Forelimb muscle (tissue), 1 donor: ENCODE results near the gene PPIL4. TPM values are rescaled to one million over a fixed set of nuclear protein-coding genes. Genes with fewer than 3 reads are reported as not detected.
"Not testable (repeated sequence)": the region's sequence is repeated elsewhere in the genome, so short reads cannot be mapped to it uniquely, and the experiment has no call there.

Source experiments
- DNase-seq: peaks from one replicate; pipeline ENCODE4 v3.0.0-alpha.2; 2013; ENCODE audit warnings: low read depth
- polyA plus RNA-seq: library from polyadenylated mRNA; unstranded; fragments of 120-200 nt; gene quantifications from one replicate; pipeline ENCODE4 v1.2.1, GENCODE V29; 2013; ENCODE audit not compliant: insufficient read length

PPIL4 gene
- polyA plus RNA-seq, 1 donor = 28.9 TPM

GRCh38 chr6:149529650-149530049, 16.2 kb downstream of the PPIL4 start:
- DNase-seq = no peak

GRCh38 chr6:149515494-149515893, 30.3 kb downstream of the PPIL4 start:
- no peak for DNase-seq

DNA sequence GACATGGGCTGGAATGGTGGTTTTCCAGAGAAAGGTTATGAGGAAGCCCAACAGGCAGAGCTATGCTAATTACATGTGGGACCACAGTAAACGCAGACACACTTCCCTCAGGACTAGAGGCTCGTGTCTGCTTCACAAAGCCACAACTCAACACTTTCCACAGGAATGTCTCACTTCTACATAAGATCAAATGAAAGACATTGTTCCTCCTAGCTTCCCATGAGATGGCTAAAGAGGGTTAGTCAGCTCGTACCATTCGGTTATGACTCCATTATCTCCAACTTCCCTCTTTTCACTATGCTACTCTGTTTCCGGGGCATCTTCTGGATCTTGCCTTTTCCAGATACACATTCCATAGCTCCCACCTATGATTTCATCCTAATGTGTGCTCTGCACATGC, 31.9 kb downstream of the PPIL4 start:
- no peak for DNase-seq

GRCh38 chr6:149510793-149511512, 34.9 kb downstream of the PPIL4 start:
- no peak for DNase-seq

GRCh38 chr6:149508485-149508884, 37.4 kb downstream of the PPIL4 start:
- no peak for DNase-seq

DNA sequence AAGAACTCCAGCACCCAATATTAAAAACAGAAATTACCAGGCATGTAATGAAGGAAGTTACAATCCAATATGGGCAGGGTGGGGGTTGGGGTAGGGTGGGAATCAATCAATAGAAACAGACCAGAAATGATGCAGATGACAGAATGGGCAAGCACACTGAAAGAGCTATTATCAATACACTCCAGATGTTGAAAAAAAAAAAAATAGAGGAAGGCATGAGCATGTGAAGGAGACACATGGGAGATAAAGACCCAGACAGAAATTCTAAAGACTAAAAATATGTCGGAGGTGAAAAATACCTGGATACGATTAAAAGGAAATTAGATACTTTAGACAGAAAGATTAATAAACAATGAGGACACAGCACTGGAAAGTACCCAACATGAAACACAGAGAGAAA, 42.0 kb downstream of the PPIL4 start:
- DNase-seq = no peak

DNA sequence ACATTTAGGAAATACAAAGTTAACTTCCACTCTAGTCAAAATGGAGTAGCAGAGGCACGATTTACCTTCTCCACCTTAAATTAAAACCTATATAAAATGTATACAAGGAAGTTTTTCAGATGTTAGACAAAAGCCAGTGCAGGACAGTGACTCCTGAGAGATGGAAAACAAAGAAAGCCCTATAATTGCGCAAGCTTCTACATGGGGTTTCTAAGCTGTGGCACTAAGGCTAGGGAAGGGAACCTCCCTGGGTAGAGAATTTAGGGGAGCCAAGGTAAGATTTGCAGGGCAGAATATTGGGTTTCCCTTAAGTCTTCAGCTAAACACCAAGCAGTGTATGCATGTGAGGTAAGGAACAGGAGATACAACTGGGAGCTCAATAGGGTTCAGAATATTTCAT, 42.6 kb downstream of the PPIL4 start:
- DNase-seq = no peak

DNA sequence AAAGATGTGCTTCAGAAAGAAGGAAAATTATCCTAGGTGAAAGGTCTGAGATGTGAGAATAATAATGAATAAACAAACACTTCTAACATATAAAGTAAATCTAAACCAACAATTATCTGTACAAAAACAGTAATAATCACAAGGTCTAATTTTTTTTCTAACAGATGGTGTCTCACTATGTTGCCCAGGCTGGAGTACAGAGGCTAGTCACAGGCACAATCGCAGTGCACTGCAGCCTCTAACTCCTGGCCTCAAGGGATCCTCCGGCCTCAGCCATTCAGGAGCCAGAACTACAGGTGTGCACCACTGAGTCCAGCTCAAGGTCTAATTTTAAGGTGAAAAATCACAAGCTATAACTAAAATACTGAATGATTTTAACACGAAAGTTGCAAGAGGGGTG, 44.1 kb downstream of the PPIL4 start:
- no peak for DNase-seq

DNA sequence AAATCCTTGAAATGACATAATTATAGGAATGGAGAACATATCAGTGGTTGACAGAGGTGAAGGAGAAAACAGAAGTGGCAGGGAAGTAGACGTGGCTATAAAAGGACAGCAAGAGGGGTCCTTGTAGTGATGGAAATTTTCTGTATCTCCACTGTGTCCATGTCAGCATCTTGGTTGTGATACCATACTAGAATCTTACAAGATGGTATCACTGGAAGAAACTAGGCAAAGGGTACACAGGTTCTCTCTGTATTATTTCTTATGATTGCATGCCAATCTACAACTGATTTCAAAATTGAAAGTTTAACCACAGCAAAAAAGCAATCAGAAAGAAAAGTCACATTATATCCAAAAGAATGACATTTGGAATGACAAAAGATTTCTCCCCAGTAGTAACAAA, 44.6 kb downstream of the PPIL4 start:
- DNase-seq = no peak

- no peak for DNase-seq
These were observed 45.7 kb downstream of the PPIL4 start for GRCh38 chr6:149500096-149500495.

DNA sequence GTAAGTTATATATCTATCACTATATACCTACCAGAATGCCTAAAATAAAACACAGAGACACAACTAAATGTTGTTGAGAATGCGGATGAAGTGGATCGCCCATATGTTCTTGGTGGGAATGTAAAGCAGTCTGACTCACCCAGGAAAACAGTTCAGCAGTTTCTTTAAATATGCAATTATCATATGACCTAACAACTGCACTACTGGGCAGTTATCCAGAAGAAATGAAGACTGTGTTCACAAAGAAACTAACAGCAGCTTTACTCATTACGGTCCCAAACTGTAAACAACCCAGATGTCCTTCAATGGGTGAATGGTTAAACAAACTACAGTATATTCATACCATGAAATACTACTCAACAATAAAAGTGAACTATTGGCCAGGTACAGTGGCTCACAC, 46.8 kb downstream of the PPIL4 start:
- no peak for DNase-seq

GRCh38 chr6:149497365-149497764, 48.5 kb downstream of the PPIL4 start:
- DNase-seq = no peak

DNA sequence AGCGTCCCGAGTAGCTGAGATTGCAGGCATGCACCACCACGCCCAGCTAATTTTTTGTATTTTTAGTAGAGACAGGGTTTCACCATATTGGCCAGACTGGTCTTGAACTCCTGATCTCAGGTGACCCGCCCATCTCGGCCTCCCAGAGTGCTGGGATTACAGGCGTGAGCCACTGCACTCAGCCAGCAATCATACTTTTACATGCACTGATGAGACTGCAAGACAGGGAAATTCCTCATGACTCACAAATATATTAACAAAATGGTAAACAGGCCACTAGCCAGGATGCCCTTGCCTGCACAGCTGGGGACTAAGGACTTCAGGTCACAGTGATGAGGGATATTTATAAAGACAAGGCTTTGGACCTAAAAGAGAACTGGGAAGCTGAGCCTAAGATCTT, 49.2 kb downstream of the PPIL4 start:
- DNase-seq = not testable (repeated sequence)

DNA sequence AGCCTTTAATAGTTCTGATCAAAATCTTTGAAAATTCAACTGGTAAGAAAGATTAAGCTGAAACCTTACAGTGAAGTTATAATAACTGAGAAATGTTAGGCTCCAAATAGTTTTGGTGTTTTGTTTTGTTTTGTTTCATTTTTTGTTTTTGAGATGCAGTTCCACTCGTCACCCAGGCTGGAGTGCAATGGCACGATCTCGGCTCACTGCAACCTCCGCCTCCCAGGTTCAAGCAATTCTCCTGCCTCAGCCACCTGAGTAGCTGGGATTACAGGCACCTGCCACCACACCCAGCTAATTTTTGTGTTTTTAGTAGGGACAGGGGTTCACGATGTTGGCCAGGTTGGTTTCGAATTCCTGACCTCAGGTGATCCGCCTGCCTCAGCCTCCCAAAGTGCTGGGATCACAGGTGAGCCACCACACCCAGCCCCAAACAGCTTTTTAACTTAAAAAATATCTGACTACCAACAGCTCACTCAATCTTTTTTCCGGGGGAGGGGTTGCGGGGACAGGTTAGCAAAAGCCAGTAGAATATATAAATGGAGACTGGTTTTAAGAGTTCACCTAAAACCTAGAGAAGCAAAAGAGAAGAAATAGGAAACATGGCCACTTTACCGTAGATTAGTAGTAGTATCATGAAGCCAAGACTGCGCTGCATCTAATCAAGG, 50.4 kb downstream of the PPIL4 start:
- not testable (repeated sequence) for DNase-seq

GRCh38 chr6:149494810-149495209, 51.0 kb downstream of the PPIL4 start:
- not testable (repeated sequence) for DNase-seq

- no peak for DNase-seq
These were observed 52.0 kb downstream of the PPIL4 start for GRCh38 chr6:149493761-149494320.

DNA sequence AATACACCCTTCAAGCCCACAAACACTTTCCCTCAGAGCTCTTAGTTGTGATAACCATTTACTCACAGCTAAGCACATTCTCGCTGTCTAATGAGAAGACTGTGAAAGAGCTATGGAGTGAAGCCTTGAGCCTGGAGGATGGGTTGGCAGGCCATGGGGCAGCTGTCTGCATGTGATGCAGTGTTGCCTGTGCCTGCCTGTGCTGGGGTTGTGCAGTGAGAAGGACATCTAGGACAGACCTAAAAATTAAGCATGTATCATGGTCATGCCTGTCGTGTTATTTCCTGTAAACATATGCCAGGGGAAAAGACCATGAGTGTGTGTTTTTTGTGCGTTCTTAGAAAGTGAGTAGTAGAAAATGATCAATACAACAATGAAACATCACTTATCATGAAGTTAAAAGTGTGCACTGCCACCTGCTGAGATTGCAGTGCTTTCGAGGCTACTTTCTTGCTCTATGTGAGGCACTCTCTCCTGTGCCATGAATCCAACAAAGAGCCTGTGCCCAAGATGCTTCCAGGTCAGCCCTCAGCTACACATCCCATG, 53.0 kb downstream of the PPIL4 start:
- DNase-seq = no peak

DNA sequence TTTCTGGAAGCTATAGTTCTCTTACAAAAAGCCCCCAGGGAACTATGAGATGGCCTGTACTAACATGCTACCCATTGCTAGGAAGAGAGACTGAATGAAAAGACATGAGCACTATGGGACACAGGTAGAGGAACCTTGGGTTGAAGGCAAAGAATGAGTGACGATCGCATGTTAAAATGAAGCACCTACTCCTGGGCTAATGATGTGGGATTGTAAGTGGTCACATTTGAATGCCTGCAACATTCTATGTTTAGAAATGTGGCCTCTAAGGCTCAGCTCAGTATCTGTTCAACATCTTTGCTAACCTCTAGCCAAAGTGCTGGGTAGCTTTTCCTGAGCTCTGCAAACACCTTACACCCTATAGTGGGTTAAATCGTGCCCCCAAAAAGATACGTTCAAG, 55.9 kb downstream of the PPIL4 start:
- no peak for DNase-seq

GRCh38 chr6:149488815-149489214, 57.0 kb downstream of the PPIL4 start:
- DNase-seq = no peak

- no peak for DNase-seq
These were observed 58.5 kb downstream of the PPIL4 start for GRCh38 chr6:149487316-149487715.

- DNase-seq = no peak
These were observed 60.8 kb downstream of the PPIL4 start, which contains the start of gene ZC3H12D for GRCh38 chr6:149484733-149485700. Gene ZC3H12D, minus strand, starts transcription at chr6:149485014. Its CDS starts 10,471 bp downstream, at chr6:149474543.
